Measurements from ENCODE around the gene ULK4. TPM values are rescaled to one million over a fixed set of nuclear protein-coding genes. Genes with fewer than 3 reads are reported as not detected.

The ULK4 gene
- total and polyA plus RNA-seq, 2 of the 8 experiments (the other 6 are each of a cell fraction or from before 2014, with no cell fraction given), result 3.0 to 10.8 TPM

GRCh38 chr3:41900265-41900664, 61.6 kb downstream of the ULK4 start:
- FAIRE-seq (no peak), DNase-seq (ENCODE audit: low read depth in 1 of 2, low spot score in 2 of 2) (no peak)
- Histone ChIP-seq H3K14ac (ENCODE audit: insufficient read length) (no peak overlapping the region), H4K5ac (ENCODE audit: insufficient read length, low read depth, low read length) (no peak overlapping the region), H3K4me3 (ENCODE audit: extremely low read depth in 1 of 4, insufficient read depth in 2 of 4, low read depth in 3 of 4, low read length in 4 of 4) (no peak overlapping the region), H2BK120ac (replicated peaks; ENCODE audit: low read depth, low read length) (no peak overlapping the region), H3K18ac (ENCODE audit: extremely low read depth, low read length) (no peak overlapping the region), H3K9ac (replicated peaks in 1 of 4; ENCODE audit: extremely low read depth in 1 of 4, low read depth in 3 of 4, low read length in 3 of 4) (no peak overlapping the region), H4K8ac (ENCODE audit: extremely low read depth, insufficient read depth, low read length) (no peak overlapping the region), H3K79me2 (ENCODE audit: control insufficient read depth in 1 of 2, insufficient read depth in 2 of 2, low read length in 2 of 2) (no peaks in the 10 kb centered on the region), H3K9me3 (ENCODE audit: insufficient read depth in 2 of 2, low read depth in 1 of 2, low read length in 1 of 2) (no peaks in the 10 kb centered on the region), H2BK15ac (ENCODE audit: low read length) (no peak overlapping the region), H3K36me3 (ENCODE audit: control insufficient read depth in 2 of 4, insufficient read depth in 4 of 4, low read length in 3 of 4) (peaks cover 0 to 6% (median 0%) of the 10 kb centered on the region in 4 experiments; a peak in 2 of 8 replicates), H3K4me2 (ENCODE audit: insufficient read depth in 1 of 2, low read depth in 2 of 2, low read length in 2 of 2) (no peak overlapping the region), H2BK12ac (ENCODE audit: low read depth, low read length) (0 out of 2 replicates have a peak overlapping the region, but pooled peaks have one; percentile 17), H3K27me3 (replicated peaks in 1 of 4; ENCODE audit: control insufficient read depth in 3 of 4, extremely low read depth in 1 of 4, insufficient read depth in 3 of 4, low read length in 3 of 4) (no peaks in the 10 kb centered on the region), H3K56ac (replicated peaks; ENCODE audit: insufficient read length, low read depth, low read length) (no peak overlapping the region), H3K23ac (ENCODE audit: insufficient read length) (no peak overlapping the region), H2BK20ac (ENCODE audit: low read length) (no peak overlapping the region), H2AK5ac (ENCODE audit: low read depth, low read length) (no peak overlapping the region), H3K4ac (replicated peaks; ENCODE audit: insufficient read length, low read depth, low read length) (no peak overlapping the region), H4K91ac (replicated peaks; ENCODE audit: insufficient read length, low read length) (no peak overlapping the region), H2AFZ (ENCODE audit: low read length) (no peak overlapping the region), H2BK5ac (ENCODE audit: low read depth, low read length) (no peak overlapping the region), H3K79me1 (ENCODE audit: low read depth, low read length) (no peaks in the 10 kb centered on the region), H3K27ac (ENCODE audit: low read depth, low read length) (no peak overlapping the region), H3K4me1 (replicated peaks in 1 of 4; ENCODE audit: control insufficient read depth in 3 of 4, insufficient read depth in 4 of 4, low read length in 3 of 4) (no peaks in the 10 kb centered on the region), H3K23me2 (ENCODE audit: low read depth, low read length) (no peaks in the 10 kb centered on the region), H4K20me1 (replicated peaks in 1 of 2; ENCODE audit: control insufficient read depth in 1 of 2, insufficient read depth in 2 of 2, low read length in 2 of 2) (no peaks in the 10 kb centered on the region)
- TF ChIP-seq HDAC2 (IDR thresholded peaks at IDR 0.05; ENCODE audit: borderline replicate concordance in 1 of 2, low read depth in 2 of 2, low read length in 2 of 2) (no peak), CHD1 (IDR thresholded peaks at IDR 0.05; ENCODE audit: low read depth, low read length) (no peak)
- POLR2A ChIA-PET (ENCODE audit: partially characterized antibody), result no interaction called here
- CTCF ChIA-PET (ENCODE audit: partially characterized antibody), result interaction anchor here (1.2 to 1.5 kb wide), 4 partner anchors 97 to 200 kb away, joined by 3 to 5 read pairs (median 4); no protein-coding TSS in a partner anchor
- 80% methylated on average over 2 of the region's 2 CpGs; no CpG with 5 or more reads in 1 of the 2 experiments for WGBS, 2 experiments (ENCODE audit: extremely low coverage in 1 of 2, insufficient coverage in 1 of 2, insufficient read length in 1 of 2, insufficient replicate concordance in 2 of 2, low coverage in 1 of 2, low lambda C conversion rate in 2 of 2, missing lambda C conversion rate in 1 of 2)

Measured in H1 (cell line).